ENCODE data around the gene GAB1.

Gene GAB1

DNA sequence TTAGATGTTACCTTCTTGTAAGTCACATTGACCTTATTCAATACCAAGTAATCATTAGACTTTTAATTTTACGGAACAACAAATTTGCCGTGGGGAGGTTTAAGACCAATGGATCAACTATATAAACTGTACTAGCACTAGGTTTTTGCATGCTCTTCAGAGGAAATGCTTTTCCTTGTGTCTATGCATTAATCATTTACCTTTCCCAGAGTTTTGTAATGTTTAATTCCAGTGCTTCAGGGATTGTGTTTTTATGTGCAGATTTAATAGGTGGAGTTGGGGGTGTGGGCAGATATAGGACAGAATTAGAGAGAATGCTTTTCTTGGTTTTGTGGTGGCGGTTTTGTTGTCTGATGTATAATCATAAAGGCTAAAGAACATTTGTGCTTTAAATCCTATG is 100.8 kb downstream of the GAB1 start:
- CTCF ChIA-PET: no interaction called here
- H3K27ac ChIP-seq: no peak overlapping the region
- DNase-seq (ENCODE audit: low spot score): no peak
- POLR2A ChIA-PET (ENCODE audit: low non-redundant PET): no interaction called here
- TF ChIP-seq CTCF (conservative IDR thresholded peaks at IDR 0.05; ENCODE audit: low read depth): no peak

DNA sequence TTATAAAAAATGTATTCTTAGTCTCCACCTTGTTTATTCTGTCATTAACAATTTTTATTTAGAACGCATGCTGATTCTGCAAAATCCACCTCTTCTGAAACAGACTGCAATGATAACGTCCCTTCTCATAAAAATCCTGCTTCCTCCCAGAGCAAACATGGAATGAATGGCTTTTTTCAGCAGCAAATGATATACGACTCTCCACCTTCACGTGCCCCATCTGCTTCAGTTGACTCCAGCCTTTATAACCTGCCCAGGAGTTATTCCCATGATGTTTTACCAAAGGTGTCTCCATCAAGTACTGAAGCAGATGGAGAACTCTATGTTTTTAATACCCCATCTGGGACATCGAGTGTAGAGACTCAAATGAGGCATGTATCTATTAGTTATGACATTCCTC is 101.3 kb downstream of the GAB1 start:
- H3K27ac ChIP-seq: no peak overlapping the region
- ChIA-PET POLR2A (ENCODE audit: low non-redundant PET) (no interaction called here), CTCF (no interaction called here)
- TF ChIP-seq CTCF (conservative IDR thresholded peaks at IDR 0.05; ENCODE audit: low read depth): no peak
- DNase-seq (ENCODE audit: low spot score): no peak

- POLR2A ChIA-PET (ENCODE audit: low non-redundant PET): no interaction called here
- no peak overlapping the region for H3K27ac ChIP-seq
- CTCF ChIA-PET: interaction anchor here (0.6 kb wide), 1 partner anchor 13 kb away, joined by 3 read pairs; no protein-coding TSS in a partner anchor
- no peak for DNase-seq (ENCODE audit: low spot score)
- TF ChIP-seq CTCF (conservative IDR thresholded peaks at IDR 0.05; ENCODE audit: low read depth): no peak
Observed at GRCh38 chr4:143438710-143439109, 102.0 kb downstream of the GAB1 start.

GRCh38 chr4:143441109-143441508 is 104.4 kb downstream of the GAB1 start:
- ChIA-PET POLR2A (ENCODE audit: low non-redundant PET) (no interaction called here), CTCF (interaction anchor here (0.6 kb wide), 1 partner anchor 111 kb away, joined by 3 read pairs; no protein-coding TSS in a partner anchor)
- DNase-seq (ENCODE audit: low spot score): no peak
- H3K27ac ChIP-seq: no peak overlapping the region
- TF ChIP-seq CTCF (conservative IDR thresholded peaks at IDR 0.05; ENCODE audit: low read depth): no peak

DNA sequence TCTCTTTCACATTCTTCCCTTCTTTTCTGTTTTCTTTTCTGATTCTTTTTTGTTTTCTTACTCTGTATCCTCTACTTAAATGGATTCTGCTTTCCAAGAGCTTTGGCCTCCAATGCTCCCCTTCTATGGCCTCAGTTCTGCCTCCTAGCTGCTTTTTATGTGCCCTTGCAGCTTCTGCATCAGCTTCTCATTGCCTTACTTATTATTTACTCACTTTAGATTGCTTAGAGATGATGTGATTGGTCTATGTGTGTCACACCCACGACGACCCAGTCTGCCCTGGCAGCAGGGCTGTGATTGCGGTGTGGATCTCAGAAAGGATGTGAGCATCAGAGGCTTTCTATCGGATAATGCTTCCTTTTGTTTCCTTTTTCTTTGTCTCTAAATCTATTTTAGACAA is 105.0 kb downstream of the GAB1 start:
- POLR2A ChIA-PET (ENCODE audit: low non-redundant PET): no interaction called here
- no peak for TF ChIP-seq CTCF (conservative IDR thresholded peaks at IDR 0.05; ENCODE audit: low read depth)
- CTCF ChIA-PET: interaction anchor here (0.6 to 0.8 kb wide), 3 partner anchors 8 to 112 kb away, joined by 3 read pairs; no protein-coding TSS in a partner anchor
- DNase-seq (ENCODE audit: low spot score): no peak
- no peak overlapping the region for H3K27ac ChIP-seq

GRCh38 chr4:143443728-143444127 is 107.1 kb downstream of the GAB1 start:
- CTCF ChIA-PET: interaction anchor here (0.8 kb wide), 1 partner anchor 181 kb away, joined by 3 read pairs; no protein-coding TSS in a partner anchor
- H3K27ac ChIP-seq: no peak overlapping the region
- DNase-seq (ENCODE audit: low spot score): no peak
- TF ChIP-seq CTCF (conservative IDR thresholded peaks at IDR 0.05; ENCODE audit: low read depth): no peak
- POLR2A ChIA-PET (ENCODE audit: low non-redundant PET): no interaction called here

DNA sequence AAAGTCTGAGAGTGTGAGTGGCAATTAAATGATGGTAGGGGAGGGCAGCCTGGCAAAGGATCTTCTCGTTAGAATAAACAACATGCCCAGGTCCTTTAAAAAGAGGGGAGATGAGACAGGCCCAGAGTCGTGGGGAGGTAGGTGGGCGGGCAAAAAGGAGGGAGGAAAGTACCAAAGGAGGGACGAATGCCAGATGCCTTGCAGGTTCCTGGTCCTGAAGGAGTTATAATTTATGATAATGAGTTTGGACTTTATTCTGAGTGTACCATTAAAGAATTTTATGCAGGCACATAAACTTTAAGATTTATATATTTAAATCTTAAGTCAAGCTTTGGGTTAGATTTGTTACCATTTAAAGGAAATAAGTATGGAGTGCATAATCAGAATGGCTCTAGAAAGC is 114.5 kb downstream of the GAB1 start:
- H3K27ac ChIP-seq: no peak overlapping the region
- ChIA-PET POLR2A (ENCODE audit: low non-redundant PET) (no interaction called here), CTCF (no interaction called here)
- TF ChIP-seq CTCF (conservative IDR thresholded peaks at IDR 0.05; ENCODE audit: low read depth): no peak
- no peak for DNase-seq (ENCODE audit: low spot score)
